ENCODE measurements around the gene PFDN2.

PFDN2 gene

DNA sequence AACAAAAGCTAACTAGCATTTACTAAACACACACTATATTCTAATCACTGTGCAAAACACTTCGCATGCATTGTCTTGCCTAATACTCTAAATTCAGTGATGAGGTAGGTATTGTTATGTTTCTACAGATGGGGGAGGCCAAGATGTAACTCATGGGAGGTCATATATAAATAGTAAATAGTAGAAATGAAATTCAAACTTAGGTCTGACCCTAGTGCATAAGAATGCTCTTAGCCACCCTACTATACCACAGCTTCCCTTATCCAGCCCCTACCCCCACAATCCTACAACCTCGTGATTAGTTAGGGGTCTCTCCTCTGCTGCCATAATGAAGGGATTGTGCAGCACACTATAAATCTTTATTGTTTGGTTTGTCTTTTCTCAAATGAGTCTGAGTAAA lies 3.3 kb downstream of the PFDN2 start:
- no peak for DNase-seq (ENCODE audit: low read depth, low spot score)
- H3K4me3 ChIP-seq (ENCODE audit: low read length), result no peak overlapping the region

GRCh38 chr1:161113915-161114314 lies 3.9 kb downstream of the PFDN2 start:
- DNase-seq (ENCODE audit: low read depth, low spot score), result no peak
- no peak overlapping the region for H3K4me3 ChIP-seq (ENCODE audit: low read length)

- no peak for DNase-seq (ENCODE audit: low read depth, low spot score)
- no peak overlapping the region for H3K4me3 ChIP-seq (ENCODE audit: low read length)
These were observed 6.3 kb downstream of the PFDN2 start for GRCh38 chr1:161111527-161111926.

- H3K4me3 ChIP-seq (ENCODE audit: low read length), result no peak overlapping the region
- DNase-seq (ENCODE audit: low read depth, low spot score), result no peak
These were observed 6.7 kb downstream of the PFDN2 start for GRCh38 chr1:161111117-161111516.

DNA sequence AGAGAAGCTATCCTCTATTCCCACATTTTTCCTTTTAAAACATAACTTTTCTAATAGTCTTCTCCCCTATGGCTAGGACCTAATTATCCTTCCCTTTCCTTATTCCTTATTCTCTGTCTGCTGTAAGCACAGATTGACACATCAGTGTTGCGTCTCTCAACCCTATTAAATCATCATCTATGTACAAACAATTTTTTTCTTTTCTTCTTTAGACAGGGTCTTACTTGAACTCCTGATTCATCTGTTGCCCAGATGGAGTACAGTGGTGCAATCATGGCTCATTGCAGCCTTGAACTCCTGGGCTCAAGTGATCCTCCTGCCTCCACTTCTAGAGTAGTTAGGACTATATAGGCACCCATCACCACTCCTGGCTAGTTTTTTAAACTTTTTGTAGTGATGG lies 11.4 kb downstream of the PFDN2 start:
- H3K4me3 ChIP-seq (ENCODE audit: low read length), result no peak overlapping the region
- DNase-seq (ENCODE audit: low read depth, low spot score), result no peak

DNA sequence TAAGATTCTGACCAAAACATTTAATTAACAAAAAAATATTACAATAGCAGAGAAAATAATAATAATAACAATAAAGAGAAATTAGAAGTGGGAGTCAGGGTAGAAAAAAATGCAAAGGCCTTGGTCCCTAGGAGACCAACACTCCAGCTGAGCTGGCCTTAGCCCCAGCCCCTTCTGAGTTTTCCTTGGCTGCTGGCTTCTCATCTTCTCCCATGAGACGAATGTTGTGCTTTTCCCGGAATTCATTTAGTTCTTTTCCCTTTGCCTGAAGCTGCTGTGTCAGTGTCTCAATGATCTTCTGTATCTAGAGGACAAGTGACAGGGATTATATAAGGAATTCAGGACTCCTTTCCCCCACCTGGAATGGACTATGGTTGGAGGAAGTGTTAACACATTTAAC lies 17.3 kb downstream of the PFDN2 start:
- no peak for DNase-seq (ENCODE audit: low read depth, low spot score)
- no peak overlapping the region for H3K4me3 ChIP-seq (ENCODE audit: low read length)

DNA sequence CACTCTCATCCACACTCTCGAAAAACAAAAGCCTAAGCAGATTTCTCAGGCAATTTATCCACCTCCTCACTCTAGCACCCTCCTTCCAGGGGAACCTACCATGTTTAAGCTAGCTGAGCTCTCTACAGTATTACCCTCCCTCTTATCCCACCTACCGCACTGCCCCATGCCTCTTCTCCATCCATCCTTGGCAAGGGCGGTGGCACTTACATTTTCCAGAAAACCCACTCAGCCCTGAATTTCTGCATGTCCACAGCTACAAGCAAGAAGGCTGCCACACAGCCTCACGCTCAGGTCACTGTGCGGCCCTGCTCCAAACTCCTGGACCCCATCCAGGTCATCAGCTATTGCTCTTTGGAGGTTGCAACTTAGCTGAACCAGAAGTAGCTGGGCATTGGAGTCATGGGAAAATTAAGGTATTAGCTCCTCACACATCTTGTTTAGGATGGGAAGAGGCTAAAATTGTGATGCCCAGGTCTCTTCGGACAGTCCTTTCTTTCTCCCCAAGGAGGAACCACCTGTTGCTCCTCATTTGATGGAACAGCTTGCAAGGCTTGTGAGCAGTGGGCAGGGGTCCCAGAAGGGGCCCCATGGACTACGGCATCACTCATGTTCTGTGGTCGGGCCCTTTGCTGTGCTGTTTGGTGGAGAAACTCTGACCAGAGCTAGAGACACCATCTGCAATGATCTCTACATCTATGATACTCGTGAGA lies 18.6 kb downstream of the PFDN2 start:
- DNase-seq (ENCODE audit: low read depth, low spot score), result no peak
- H3K4me3 ChIP-seq (ENCODE audit: low read length), result no peak overlapping the region

DNA sequence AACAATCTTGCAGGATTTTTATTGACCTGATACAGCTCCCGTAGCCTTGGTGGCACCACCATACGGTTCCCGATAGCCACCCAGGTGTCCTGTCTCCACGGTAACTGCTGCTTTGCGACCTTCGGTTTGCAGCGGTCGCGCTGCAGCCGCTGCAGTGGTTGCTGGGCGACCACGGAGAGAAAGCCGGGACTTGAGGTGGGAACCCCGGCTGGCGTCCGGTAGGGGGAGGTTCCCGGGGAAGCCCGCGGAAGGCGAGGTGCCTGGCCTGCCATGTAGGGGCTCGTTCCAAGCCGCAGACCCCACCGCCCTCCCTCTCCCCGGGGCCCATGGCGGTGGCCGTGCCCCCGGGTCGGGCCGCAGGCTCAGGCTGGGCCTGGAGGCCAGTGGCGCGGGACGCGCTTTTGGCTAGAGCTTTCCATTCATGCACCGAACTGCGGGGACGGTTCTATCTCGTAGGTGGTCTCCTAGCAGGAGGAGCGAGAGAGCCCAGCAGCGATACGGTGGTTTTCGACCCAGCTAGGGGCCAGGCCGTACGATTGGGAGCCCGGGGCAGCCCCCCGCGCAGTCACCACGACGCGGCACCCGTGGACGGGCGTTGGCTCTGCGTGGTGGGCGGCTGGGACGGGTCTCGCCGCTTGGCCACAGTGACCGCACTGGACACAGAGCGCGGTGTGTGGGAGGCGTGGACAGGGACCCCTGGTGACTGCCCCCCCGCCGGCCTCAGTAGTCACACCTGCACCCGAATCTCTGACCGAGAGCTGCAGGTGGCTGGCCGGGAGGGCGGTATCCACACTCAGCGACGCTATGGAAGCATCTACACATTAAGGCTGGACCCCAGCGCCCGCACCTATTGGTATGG lies 19.4 kb downstream of the PFDN2 start, which contains the start of gene KLHDC9:
Gene KLHDC9 (plus strand): TSS at position 152 of the 859 bp plus-strand sequence. CDS start 175 bp downstream, at position 327.
- peak; percentile 82 for DNase-seq (ENCODE audit: low read depth, low spot score)
- H3K4me3 ChIP-seq (ENCODE audit: low read length), result peak within 1 kb of the TSS; percentile 54

- no peak for DNase-seq (ENCODE audit: low read depth, low spot score)
- no peak overlapping the region for H3K4me3 ChIP-seq (ENCODE audit: low read length)
These were observed 21.3 kb downstream of the PFDN2 start for GRCh38 chr1:161096530-161096929.

DNA sequence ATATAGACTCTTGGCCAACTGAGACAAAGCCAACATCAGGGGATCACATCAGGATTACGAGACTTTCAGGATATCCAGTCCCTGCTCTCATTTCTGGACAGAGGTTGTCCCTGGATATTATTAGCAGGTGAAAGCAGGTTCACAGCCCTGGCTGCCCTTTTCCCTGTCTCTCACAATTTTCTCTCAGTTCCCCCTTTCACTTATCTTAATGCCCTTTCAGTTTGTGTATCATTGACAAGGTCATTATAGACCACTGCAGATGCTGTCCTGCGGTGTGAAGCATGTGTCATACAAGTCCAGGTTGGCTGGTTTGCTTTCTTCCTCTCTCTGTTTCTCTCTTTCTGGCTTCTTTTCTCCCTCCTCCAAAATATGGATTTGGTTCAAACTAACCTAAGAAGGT lies 21.8 kb downstream of the PFDN2 start:
- no peak overlapping the region for H3K4me3 ChIP-seq (ENCODE audit: low read length)
- DNase-seq (ENCODE audit: low read depth, low spot score), result no peak

- no peak for DNase-seq (ENCODE audit: low read depth, low spot score)
- no peak overlapping the region for H3K4me3 ChIP-seq (ENCODE audit: low read length)
These were observed 22.6 kb downstream of the PFDN2 start for GRCh38 chr1:161095230-161095629.

DNA sequence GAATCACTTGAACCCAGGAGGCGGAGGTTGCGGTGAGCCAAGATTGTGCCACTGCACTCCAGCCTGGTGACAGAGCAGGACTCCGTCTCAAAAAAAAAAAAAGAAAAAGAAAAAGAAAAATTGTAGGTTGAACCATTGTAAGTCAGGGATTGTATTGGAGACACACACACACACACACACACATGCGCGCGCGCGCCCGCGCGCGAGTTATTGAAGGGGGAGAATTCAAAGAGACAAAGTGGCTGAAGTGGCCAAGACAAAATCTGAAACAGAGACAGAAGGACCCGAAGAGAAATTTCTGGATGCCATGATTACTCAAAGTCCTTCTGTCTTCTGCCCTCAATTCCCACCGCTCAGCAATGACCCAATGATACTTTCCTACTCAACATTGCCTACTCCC lies 23.4 kb downstream of the PFDN2 start:
- no peak for DNase-seq (ENCODE audit: low read depth, low spot score)
- H3K4me3 ChIP-seq (ENCODE audit: low read length), result no peak overlapping the region

GRCh38 chr1:161092621-161093028 lies 25.2 kb downstream of the PFDN2 start:
- no peak overlapping the region for H3K4me3 ChIP-seq (ENCODE audit: low read length)
- no peak for DNase-seq (ENCODE audit: low read depth, low spot score)

DNA sequence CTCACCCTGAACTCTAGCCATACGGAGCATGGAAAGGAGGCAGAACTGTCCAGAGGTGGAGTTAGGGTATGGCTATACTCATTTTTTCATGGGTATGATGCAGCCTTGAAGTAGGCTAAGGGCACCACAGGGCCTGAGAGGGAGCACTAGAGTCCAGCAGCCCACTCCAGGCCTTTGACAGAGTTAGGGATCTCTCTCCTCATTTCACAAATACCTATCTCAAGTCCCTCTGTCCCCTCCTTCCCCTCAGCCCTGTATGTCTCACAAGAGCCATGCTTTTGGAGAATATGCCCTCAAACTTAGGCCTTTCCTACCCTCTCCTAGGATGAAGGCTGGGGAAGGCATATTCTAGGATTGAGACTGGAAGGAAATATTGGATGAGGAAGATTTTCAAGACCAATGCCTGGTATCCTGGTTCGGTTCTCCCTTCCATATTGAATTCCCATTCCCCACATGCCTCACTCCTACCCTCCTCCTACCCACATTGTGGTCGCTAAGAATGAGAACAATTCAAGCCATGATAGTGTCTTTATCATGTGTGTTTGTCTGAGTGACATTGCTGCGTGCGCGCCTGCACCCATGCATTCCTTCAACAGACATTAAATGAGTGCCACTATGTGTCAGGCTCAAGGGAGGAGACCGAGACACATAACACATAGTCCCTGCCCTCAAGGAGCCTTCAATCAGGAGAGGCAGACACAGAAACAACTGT lies 25.9 kb downstream of the PFDN2 start:
- H3K4me3 ChIP-seq (ENCODE audit: low read length), result no peak overlapping the region
- no peak for DNase-seq (ENCODE audit: low read depth, low spot score)

GRCh38 chr1:161091093-161091492 lies 26.7 kb downstream of the PFDN2 start:
- no peak overlapping the region for H3K4me3 ChIP-seq (ENCODE audit: low read length)
- no peak for DNase-seq (ENCODE audit: low read depth, low spot score)

GRCh38 chr1:161090617-161091016 lies 27.2 kb downstream of the PFDN2 start:
- no peak for DNase-seq (ENCODE audit: low read depth, low spot score)
- H3K4me3 ChIP-seq (ENCODE audit: low read length), result no peak overlapping the region

DNA sequence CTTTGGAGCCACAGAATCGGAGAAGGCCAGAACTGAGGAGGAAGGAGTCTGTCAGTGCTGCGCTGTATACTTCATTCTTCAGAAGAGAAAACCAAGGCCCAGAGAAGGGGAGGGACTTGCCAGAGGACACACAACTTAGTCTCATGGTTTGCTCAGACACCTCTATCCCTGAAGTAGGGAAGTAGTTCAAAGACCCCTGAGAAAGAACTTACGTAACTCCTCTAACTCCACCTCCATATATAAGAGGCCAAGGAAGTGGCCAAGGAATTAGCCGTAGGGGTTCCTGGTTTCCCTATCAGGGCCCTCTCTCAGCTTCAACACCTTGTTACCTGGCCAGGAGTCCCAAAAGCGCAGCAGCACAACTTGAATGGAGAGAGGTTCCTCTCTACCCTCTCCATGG lies 27.9 kb downstream of the PFDN2 start:
- H3K4me3 ChIP-seq (ENCODE audit: low read length), result no peak overlapping the region
- no peak for DNase-seq (ENCODE audit: low read depth, low spot score)

DNA sequence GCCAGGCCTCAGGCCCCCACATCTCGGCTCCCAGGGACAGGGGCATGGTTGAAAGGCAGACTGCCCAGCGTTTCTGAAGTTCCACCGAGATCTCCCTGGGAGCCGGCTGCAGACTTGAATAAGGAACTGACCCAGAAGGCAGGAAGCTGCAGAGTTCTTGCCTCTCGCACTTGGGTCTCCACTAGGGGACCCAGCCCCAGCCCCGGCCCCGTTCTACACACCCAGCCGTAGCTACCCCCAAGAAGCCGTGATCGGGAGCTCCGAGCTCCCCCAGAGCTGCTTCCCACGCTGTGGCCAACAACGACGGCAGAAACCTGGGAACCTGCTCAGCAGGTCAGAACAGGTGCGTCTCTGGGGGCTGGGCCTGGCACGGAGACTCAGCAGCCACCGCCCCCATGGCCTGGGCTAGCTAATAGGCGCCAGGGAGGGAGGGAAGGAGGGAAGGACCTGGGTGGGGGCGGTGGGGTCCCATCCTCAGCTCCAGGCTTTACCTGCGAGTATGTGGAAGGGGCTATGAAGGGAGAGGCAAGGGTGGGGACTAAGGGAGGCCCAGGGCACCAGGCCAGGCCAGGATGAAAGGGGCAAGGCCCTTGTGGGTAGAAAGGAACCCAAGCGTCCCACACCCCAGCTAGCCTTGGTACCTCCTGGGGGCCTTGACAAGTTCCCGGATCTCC lies 28.4 kb downstream of the PFDN2 start, which contains the start of gene NECTIN4:
Gene NECTIN4 (minus strand): TSS at position 308 of the 674 bp plus-strand sequence. CDS start 262 bp downstream, at position 46.
- DNase-seq (ENCODE audit: low read depth, low spot score), result no peak
- H3K4me3 ChIP-seq (ENCODE audit: low read length), result no peak within 1 kb of the TSS

DNA sequence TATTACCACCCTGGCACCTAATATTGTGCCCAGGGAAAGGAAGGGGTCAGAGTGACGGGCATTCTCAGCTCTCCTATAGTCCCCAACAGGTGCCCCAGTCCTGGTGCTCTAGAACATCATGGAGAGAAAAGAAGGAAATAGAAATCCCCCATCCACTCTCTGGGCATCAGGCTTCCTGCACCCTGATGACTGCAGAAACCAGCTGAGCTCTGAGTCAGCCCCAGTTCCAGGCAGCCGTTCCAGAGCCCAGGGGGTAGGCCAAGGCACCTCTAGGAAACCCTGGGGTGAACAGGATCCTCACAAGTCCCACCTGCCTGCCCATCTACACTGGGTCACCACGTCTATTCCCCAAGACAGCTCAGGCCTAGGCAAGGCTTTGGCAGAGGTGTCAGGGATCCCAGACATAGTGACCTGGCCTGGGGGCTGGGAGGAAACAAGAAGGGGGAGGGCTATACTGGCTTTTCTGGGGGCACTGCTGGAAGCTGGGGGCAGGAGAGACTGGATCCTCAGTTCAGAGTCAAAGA lies 29.2 kb downstream of the PFDN2 start:
- no peak overlapping the region for H3K4me3 ChIP-seq (ENCODE audit: low read length)
- DNase-seq (ENCODE audit: low read depth, low spot score), result no peak

Data from Jurkat, Clone E6-1 (cell line).